H1 (cell line): Measurements from ENCODE around the gene NT5C1B.

Experiments
- EZH2 ChIP-seq: fragments of 200-600 bp; sonication (generic); IDR thresholded peaks from 2 replicates; pipeline ENCODE4 v1.7.1; 2012; ENCODE audit warnings: low read depth, mild to moderate bottlenecking, moderate library complexity, low read length, inconsistent platforms; ENCODE audit not compliant: severe bottlenecking
- POLR2A ChIP-seq, 2 experiments: IDR thresholded peaks; 1 replicate in 1 of 2; 2 replicates in 1 of 2; pipeline ENCODE4 v1.6.1; 2011; ENCODE audit warnings: low read depth in 2 of 2, low read length in 2 of 2, mild to moderate bottlenecking in 2 of 2; ENCODE audit errors: control extremely low read depth in 1 of 2
- SRF ChIP-seq: IDR thresholded peaks from 2 replicates; pipeline ENCODE4 v1.6.1; 2011; ENCODE audit warnings: mild to moderate bottlenecking, low read depth, low read length, moderate library complexity
- YY1 ChIP-seq: IDR thresholded peaks from 2 replicates; pipeline ENCODE4 v1.6.1; 2011; ENCODE audit warnings: low read depth, mild to moderate bottlenecking, low read length
- TF ChIP-seq, protein P1 (sequence below), 3 experiments: IDR thresholded peaks; 1 replicate in 2 of 3; 2 replicates in 1 of 3; pipeline versions ENCODE4 v1.5.1 to v1.6.1; 2011; ENCODE audit warnings: low read length in 3 of 3, mild to moderate bottlenecking in 3 of 3, inconsistent platforms in 2 of 3, low read depth in 1 of 3, moderate library complexity in 1 of 3; ENCODE audit not compliant: insufficient read depth in 1 of 3; ENCODE audit errors: control extremely low read depth in 1 of 3

DNA sequence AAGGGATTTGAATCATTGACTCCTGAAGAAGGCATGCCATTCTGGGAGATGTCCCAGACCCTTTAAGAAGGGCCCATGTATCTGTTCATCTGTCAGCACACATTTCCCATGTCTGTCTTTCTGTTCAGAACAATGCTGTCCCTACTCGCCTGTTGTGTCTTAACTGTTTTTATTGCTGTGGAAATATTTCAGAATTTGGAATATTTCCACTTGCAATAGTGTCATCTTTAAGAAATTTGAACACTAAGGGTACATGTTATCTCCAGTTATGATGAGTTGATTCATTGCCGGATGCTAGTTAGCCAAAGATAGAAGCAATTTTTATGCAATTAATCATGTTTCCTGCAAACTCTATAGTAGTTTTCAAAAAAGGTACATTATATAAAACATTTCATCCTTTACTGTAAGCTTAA is 36.9 kb upstream of the NT5C1B start:
- TF ChIP-seq EZH2 (no peak), POLR2A (IDR thresholded peaks at IDR 0.05; ENCODE audit: control extremely low read depth in 1 of 2, low read depth in 2 of 2, low read length in 2 of 2) (no peak), YY1 (no peak), SRF (no peak)
- TF ChIP-seq, protein P1, sequence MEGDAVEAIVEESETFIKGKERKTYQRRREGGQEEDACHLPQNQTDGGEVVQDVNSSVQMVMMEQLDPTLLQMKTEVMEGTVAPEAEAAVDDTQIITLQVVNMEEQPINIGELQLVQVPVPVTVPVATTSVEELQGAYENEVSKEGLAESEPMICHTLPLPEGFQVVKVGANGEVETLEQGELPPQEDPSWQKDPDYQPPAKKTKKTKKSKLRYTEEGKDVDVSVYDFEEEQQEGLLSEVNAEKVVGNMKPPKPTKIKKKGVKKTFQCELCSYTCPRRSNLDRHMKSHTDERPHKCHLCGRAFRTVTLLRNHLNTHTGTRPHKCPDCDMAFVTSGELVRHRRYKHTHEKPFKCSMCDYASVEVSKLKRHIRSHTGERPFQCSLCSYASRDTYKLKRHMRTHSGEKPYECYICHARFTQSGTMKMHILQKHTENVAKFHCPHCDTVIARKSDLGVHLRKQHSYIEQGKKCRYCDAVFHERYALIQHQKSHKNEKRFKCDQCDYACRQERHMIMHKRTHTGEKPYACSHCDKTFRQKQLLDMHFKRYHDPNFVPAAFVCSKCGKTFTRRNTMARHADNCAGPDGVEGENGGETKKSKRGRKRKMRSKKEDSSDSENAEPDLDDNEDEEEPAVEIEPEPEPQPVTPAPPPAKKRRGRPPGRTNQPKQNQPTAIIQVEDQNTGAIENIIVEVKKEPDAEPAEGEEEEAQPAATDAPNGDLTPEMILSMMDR (IDR thresholded peaks at IDR 0.05; ENCODE audit: control extremely low read depth in 1 of 3, insufficient read depth in 1 of 3, low read depth in 1 of 3, low read length in 3 of 3), result no peak
